Measurements from ENCODE around the gene CD79A. TPM values are rescaled to one million over a fixed set of nuclear protein-coding genes. Genes with fewer than 3 reads are reported as not detected.

CD79A gene
- total RNA-seq, 1 experiment from 2014 or later, result 0.59 TPM

DNA sequence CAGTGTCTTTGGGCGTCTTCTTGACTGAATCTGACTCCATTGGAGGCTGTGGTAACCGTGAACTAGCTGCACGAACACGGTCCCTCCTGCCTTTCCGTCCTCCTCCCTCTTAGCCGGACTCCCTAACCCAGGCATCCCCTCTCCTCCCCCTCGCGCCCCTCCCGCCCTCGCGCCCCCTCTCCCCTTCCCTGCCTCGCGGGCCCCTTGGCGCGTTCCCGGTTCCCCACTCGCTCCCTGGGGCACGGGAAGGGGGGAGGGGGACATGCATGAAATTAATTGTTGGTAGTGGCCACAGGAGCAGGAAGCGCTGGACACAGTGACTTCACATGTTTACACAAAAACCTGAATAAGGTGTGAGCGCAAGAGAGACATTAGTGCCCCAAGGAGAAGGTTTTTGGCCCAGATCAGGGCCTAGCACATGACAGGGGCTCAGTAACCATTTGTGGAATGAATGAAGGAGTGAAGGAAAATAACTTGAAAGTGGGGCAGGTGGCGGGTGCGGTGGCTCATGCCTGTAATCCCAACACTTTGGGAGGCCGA is 32.0 kb upstream of the CD79A start:
- no peaks in the 10 kb centered on the region for H3K9me3 ChIP-seq (ENCODE audit: insufficient read depth, low read depth)
- TF ChIP-seq, protein P1, sequence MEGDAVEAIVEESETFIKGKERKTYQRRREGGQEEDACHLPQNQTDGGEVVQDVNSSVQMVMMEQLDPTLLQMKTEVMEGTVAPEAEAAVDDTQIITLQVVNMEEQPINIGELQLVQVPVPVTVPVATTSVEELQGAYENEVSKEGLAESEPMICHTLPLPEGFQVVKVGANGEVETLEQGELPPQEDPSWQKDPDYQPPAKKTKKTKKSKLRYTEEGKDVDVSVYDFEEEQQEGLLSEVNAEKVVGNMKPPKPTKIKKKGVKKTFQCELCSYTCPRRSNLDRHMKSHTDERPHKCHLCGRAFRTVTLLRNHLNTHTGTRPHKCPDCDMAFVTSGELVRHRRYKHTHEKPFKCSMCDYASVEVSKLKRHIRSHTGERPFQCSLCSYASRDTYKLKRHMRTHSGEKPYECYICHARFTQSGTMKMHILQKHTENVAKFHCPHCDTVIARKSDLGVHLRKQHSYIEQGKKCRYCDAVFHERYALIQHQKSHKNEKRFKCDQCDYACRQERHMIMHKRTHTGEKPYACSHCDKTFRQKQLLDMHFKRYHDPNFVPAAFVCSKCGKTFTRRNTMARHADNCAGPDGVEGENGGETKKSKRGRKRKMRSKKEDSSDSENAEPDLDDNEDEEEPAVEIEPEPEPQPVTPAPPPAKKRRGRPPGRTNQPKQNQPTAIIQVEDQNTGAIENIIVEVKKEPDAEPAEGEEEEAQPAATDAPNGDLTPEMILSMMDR (conservative IDR thresholded peaks at IDR 0.05), result no peak
- no peak for TF ChIP-seq EZH2 (IDR thresholded peaks at IDR 0.05; ENCODE audit: low read depth)
- no peaks in the 10 kb centered on the region for H3K79me2 ChIP-seq (ENCODE audit: low read depth)
- ChIA-PET POLR2A (ENCODE audit: unreplicated experiment) (no interaction called here), CTCF (interaction anchor here (0.6 kb wide), 1 partner anchor 246 kb away, joined by 7 read pairs; no protein-coding TSS in a partner anchor)
- no peak overlapping the region for H3K4me3 ChIP-seq
- no peak overlapping the region for H3K27ac ChIP-seq
- no peaks in the 10 kb centered on the region for H3K36me3 ChIP-seq (ENCODE audit: low read depth)
- no peaks in the 10 kb centered on the region for H3K4me1 ChIP-seq (replicated peaks; ENCODE audit: insufficient read depth)
- H3F3A ChIP-seq (ENCODE audit: insufficient read depth, low read depth), result no peaks in the 10 kb centered on the region
- no peaks in the 10 kb centered on the region for H4K20me1 ChIP-seq (ENCODE audit: insufficient read depth)
- peaks cover 15% of the 10 kb centered on the region for H3K27me3 ChIP-seq (ENCODE audit: insufficient read depth, low read depth)
- H3K4me2 ChIP-seq, result no peak overlapping the region
- H2AFZ ChIP-seq, result no peak overlapping the region
- intact Hi-C loops (cut with micrococcal nuclease; ENCODE audit: unreplicated experiment), result no loop called here
- H3K9me2 ChIP-seq (ENCODE audit: insufficient read depth), result no peaks in the 10 kb centered on the region
- no peak for DNase-seq
- BruUV-seq (replicated peaks), result no TSS peak

DNA sequence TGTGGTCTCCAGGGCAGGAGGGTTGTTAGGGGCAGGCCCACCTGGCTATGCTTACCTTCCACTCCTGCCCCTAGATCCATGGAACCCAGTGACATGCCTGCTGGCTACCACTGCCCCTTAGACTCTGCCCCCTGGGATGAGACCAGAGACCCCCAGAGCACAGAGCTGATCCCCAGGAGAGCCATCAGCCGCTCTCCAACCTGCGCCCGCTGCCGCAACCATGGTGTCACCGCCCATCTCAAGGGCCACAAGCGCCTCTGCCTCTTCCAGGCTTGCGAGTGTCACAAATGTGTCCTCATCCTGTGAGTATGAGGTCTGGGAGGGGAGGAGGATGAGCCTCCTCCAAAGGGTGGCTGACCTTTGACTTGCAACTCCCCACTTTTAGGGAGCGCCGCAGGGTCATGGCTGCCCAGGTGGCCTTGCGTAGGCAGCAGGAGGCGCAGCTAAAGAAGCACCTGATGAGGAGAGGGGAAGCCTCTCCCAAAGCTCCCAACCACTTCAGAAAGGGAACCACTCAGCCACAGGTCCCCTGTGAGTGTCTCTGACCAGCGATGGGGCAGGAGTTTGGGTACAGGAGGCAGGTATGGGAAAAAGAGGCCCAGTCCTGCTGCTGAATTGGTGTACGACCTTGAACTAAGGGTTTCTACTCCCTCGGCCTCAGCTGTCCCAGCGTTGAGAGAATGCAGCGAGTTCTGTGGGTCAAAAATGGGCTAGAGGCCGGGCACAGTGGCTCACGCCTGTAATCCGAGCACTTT is 29.6 kb upstream of the CD79A start:
- no TSS peak for BruUV-seq (replicated peaks)
- no peaks in the 10 kb centered on the region for H3F3A ChIP-seq (ENCODE audit: insufficient read depth, low read depth)

DNA sequence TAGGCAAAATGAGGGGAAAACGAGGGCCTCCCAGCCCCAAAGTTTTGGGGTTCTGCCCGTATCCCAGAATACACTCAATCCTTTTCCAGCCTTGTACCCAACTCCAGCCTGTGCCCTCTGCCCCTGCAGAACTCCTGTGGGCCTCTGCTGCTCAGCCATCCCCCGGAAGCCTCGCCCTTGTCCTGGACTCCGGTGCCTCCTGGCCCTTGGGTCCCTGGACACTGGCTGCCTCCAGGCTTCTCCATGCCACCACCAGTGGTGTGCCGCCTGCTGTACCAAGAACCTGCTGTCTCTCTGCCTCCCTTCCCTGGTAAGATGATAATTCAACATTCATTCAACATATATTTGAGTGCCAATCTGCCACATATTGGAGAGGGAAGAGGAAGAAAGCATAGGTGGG is 28.4 kb upstream of the CD79A start:
- ChIA-PET CTCF (interaction anchor here (0.6 kb wide), 2 partner anchors 21 to 185 kb away, joined by 4 to 16 read pairs; no protein-coding TSS in a partner anchor), POLR2A (ENCODE audit: unreplicated experiment) (no interaction called here)
- no peak overlapping the region for H2AFZ ChIP-seq
- intact Hi-C loops (cut with micrococcal nuclease; ENCODE audit: unreplicated experiment), result no loop called here
- H3K4me1 ChIP-seq (replicated peaks; ENCODE audit: insufficient read depth), result no peaks in the 10 kb centered on the region
- H3K27me3 ChIP-seq (ENCODE audit: insufficient read depth, low read depth), result peaks cover 46% of the 10 kb centered on the region
- no peaks in the 10 kb centered on the region for H3K79me2 ChIP-seq (ENCODE audit: low read depth)
- no peak overlapping the region for H3K4me3 ChIP-seq
- no peak for TF ChIP-seq EZH2 (IDR thresholded peaks at IDR 0.05; ENCODE audit: low read depth)
- H3K9me2 ChIP-seq (ENCODE audit: insufficient read depth), result no peaks in the 10 kb centered on the region
- no peak overlapping the region for H3K27ac ChIP-seq
- H3F3A ChIP-seq (ENCODE audit: insufficient read depth, low read depth), result no peaks in the 10 kb centered on the region
- H3K4me2 ChIP-seq, result no peak overlapping the region
- DNase-seq, result no peak
- H3K9me3 ChIP-seq (ENCODE audit: insufficient read depth, low read depth), result no peaks in the 10 kb centered on the region
- no TSS peak for BruUV-seq (replicated peaks)
- H4K20me1 ChIP-seq (ENCODE audit: insufficient read depth), result no peaks in the 10 kb centered on the region
- H3K36me3 ChIP-seq (ENCODE audit: low read depth), result no peaks in the 10 kb centered on the region

More for the DNA sequence above, 29.6 kb upstream of the CD79A start:
- no peaks in the 10 kb centered on the region for H3K4me1 ChIP-seq (replicated peaks; ENCODE audit: insufficient read depth)
- H3K9me2 ChIP-seq (ENCODE audit: insufficient read depth), result no peaks in the 10 kb centered on the region
- H3K27ac ChIP-seq, result no peak overlapping the region
- no peaks in the 10 kb centered on the region for H3K9me3 ChIP-seq (ENCODE audit: insufficient read depth, low read depth)
- H3K4me3 ChIP-seq, result no peak overlapping the region
- no peak for DNase-seq
- H4K20me1 ChIP-seq (ENCODE audit: insufficient read depth), result no peaks in the 10 kb centered on the region
- no peak overlapping the region for H2AFZ ChIP-seq
- no peaks in the 10 kb centered on the region for H3K36me3 ChIP-seq (ENCODE audit: low read depth)
- no peaks in the 10 kb centered on the region for H3K79me2 ChIP-seq (ENCODE audit: low read depth)
- POLR2A ChIA-PET (ENCODE audit: unreplicated experiment), result no interaction called here
- intact Hi-C loops (cut with micrococcal nuclease; ENCODE audit: unreplicated experiment), result no loop called here
- peaks cover 35% of the 10 kb centered on the region for H3K27me3 ChIP-seq (ENCODE audit: insufficient read depth, low read depth)
- no peak overlapping the region for H3K4me2 ChIP-seq
- TF ChIP-seq, protein P1 (conservative IDR thresholded peaks at IDR 0.05), result no peak
- no peak for TF ChIP-seq EZH2 (IDR thresholded peaks at IDR 0.05; ENCODE audit: low read depth)
- CTCF ChIA-PET, result no interaction called here

Measured in PC-9 (cell line).